Measurements from ENCODE around the gene SERINC2. TPM values are rescaled to one million over a fixed set of nuclear protein-coding genes. Genes with fewer than 3 reads are reported as not detected.

Gene SERINC2
- total and polyA plus RNA-seq, 9 of the 15 experiments (the other 6 are each of a cell fraction or from before 2014, with no cell fraction given), result 0.07 to 1.2 (median 0.70) TPM; not detected in 2

DNA sequence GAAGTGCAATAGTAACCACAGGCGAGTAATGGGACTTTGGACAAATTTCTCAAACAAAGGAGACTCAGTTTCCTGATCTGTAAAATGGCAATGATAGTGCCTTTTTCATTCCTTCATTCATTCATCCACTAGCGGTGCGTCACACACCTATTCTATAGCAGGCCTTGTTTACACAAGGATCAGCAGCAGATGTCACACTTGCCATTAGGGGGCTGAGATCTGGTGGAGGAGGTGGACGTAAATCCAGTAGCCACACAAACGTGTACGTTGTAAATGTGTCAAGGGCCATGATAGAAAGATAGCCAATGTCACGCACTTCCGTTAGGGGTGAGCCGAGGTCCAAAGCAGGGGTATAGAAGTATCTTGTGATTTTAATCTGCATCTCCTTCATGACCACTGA, 34.2 kb downstream of the SERINC2 start (continued):
- TF ChIP-seq, protein P1, sequence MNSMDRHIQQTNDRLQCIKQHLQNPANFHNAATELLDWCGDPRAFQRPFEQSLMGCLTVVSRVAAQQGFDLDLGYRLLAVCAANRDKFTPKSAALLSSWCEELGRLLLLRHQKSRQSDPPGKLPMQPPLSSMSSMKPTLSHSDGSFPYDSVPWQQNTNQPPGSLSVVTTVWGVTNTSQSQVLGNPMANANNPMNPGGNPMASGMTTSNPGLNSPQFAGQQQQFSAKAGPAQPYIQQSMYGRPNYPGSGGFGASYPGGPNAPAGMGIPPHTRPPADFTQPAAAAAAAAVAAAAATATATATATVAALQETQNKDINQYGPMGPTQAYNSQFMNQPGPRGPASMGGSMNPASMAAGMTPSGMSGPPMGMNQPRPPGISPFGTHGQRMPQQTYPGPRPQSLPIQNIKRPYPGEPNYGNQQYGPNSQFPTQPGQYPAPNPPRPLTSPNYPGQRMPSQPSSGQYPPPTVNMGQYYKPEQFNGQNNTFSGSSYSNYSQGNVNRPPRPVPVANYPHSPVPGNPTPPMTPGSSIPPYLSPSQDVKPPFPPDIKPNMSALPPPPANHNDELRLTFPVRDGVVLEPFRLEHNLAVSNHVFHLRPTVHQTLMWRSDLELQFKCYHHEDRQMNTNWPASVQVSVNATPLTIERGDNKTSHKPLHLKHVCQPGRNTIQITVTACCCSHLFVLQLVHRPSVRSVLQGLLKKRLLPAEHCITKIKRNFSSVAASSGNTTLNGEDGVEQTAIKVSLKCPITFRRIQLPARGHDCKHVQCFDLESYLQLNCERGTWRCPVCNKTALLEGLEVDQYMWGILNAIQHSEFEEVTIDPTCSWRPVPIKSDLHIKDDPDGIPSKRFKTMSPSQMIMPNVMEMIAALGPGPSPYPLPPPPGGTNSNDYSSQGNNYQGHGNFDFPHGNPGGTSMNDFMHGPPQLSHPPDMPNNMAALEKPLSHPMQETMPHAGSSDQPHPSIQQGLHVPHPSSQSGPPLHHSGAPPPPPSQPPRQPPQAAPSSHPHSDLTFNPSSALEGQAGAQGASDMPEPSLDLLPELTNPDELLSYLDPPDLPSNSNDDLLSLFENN (IDR thresholded peaks at IDR 0.05; ENCODE audit: low read depth in 2 of 2, low read length in 2 of 2), result no peak
- TF ChIP-seq, protein P2, sequence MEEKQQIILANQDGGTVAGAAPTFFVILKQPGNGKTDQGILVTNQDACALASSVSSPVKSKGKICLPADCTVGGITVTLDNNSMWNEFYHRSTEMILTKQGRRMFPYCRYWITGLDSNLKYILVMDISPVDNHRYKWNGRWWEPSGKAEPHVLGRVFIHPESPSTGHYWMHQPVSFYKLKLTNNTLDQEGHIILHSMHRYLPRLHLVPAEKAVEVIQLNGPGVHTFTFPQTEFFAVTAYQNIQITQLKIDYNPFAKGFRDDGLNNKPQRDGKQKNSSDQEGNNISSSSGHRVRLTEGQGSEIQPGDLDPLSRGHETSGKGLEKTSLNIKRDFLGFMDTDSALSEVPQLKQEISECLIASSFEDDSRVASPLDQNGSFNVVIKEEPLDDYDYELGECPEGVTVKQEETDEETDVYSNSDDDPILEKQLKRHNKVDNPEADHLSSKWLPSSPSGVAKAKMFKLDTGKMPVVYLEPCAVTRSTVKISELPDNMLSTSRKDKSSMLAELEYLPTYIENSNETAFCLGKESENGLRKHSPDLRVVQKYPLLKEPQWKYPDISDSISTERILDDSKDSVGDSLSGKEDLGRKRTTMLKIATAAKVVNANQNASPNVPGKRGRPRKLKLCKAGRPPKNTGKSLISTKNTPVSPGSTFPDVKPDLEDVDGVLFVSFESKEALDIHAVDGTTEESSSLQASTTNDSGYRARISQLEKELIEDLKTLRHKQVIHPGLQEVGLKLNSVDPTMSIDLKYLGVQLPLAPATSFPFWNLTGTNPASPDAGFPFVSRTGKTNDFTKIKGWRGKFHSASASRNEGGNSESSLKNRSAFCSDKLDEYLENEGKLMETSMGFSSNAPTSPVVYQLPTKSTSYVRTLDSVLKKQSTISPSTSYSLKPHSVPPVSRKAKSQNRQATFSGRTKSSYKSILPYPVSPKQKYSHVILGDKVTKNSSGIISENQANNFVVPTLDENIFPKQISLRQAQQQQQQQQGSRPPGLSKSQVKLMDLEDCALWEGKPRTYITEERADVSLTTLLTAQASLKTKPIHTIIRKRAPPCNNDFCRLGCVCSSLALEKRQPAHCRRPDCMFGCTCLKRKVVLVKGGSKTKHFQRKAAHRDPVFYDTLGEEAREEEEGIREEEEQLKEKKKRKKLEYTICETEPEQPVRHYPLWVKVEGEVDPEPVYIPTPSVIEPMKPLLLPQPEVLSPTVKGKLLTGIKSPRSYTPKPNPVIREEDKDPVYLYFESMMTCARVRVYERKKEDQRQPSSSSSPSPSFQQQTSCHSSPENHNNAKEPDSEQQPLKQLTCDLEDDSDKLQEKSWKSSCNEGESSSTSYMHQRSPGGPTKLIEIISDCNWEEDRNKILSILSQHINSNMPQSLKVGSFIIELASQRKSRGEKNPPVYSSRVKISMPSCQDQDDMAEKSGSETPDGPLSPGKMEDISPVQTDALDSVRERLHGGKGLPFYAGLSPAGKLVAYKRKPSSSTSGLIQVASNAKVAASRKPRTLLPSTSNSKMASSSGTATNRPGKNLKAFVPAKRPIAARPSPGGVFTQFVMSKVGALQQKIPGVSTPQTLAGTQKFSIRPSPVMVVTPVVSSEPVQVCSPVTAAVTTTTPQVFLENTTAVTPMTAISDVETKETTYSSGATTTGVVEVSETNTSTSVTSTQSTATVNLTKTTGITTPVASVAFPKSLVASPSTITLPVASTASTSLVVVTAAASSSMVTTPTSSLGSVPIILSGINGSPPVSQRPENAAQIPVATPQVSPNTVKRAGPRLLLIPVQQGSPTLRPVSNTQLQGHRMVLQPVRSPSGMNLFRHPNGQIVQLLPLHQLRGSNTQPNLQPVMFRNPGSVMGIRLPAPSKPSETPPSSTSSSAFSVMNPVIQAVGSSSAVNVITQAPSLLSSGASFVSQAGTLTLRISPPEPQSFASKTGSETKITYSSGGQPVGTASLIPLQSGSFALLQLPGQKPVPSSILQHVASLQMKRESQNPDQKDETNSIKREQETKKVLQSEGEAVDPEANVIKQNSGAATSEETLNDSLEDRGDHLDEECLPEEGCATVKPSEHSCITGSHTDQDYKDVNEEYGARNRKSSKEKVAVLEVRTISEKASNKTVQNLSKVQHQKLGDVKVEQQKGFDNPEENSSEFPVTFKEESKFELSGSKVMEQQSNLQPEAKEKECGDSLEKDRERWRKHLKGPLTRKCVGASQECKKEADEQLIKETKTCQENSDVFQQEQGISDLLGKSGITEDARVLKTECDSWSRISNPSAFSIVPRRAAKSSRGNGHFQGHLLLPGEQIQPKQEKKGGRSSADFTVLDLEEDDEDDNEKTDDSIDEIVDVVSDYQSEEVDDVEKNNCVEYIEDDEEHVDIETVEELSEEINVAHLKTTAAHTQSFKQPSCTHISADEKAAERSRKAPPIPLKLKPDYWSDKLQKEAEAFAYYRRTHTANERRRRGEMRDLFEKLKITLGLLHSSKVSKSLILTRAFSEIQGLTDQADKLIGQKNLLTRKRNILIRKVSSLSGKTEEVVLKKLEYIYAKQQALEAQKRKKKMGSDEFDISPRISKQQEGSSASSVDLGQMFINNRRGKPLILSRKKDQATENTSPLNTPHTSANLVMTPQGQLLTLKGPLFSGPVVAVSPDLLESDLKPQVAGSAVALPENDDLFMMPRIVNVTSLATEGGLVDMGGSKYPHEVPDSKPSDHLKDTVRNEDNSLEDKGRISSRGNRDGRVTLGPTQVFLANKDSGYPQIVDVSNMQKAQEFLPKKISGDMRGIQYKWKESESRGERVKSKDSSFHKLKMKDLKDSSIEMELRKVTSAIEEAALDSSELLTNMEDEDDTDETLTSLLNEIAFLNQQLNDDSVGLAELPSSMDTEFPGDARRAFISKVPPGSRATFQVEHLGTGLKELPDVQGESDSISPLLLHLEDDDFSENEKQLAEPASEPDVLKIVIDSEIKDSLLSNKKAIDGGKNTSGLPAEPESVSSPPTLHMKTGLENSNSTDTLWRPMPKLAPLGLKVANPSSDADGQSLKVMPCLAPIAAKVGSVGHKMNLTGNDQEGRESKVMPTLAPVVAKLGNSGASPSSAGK (IDR thresholded peaks at IDR 0.05), result no peak
- TF ChIP-seq ZNF583 (CRISPR knock-in tag; IDR thresholded peaks at IDR 0.05) (no peak), CHD1 (IDR thresholded peaks at IDR 0.05; ENCODE audit: low read length) (no peak)

All from K562 (cell line).